Peyer's patch (tissue), 4 donors: ENCODE data around the gene KIR2DL4.
"Not testable (repeated sequence)": the region's sequence is repeated elsewhere in the genome, so short reads cannot be mapped to it uniquely, and the experiment has no call there.

Experiments used
- CTCF ChIP-seq, 6 experiments: fragments of 450-650 bp in 4 of 6; fragments of 200-600 bp in 2 of 6; sonication (generic) in 1 of 6; IDR thresholded peaks; one replicate each; pipeline ENCODE4 v1.5.1; 2017 to 2019; ENCODE audit warnings: antibody characterized with exemption in 6 of 6, mild to moderate bottlenecking in 3 of 6, moderate library complexity in 1 of 6
- POLR2A ChIP-seq, 2 donors: fragments of 450-650 bp; IDR thresholded peaks; one replicate each; pipeline ENCODE4 v1.5.1; 2017; ENCODE audit warnings: antibody characterized with exemption in 2 of 2, mild to moderate bottlenecking in 2 of 2, moderate library complexity in 2 of 2

- TF ChIP-seq CTCF, POLR2A (IDR thresholded peaks at IDR 0.05): not testable (repeated sequence)
Observed at GRCh38 chr19:54863459-54863858, 60.0 kb downstream of the KIR2DL4 start.
